Measurements from ENCODE around the gene CRYAB. TPM values are rescaled to one million over a fixed set of nuclear protein-coding genes. Genes with fewer than 3 reads are reported as not detected.

Gene CRYAB
- polyA plus RNA-seq, 3 donors, result 100 to 770 (median 580) TPM

- H3K27ac ChIP-seq (ENCODE audit: low read depth, low read length), result no peak overlapping the region
- WGBS, 3 donors, result 75 to 93% (median 90%) methylated on average over 1 of the region's 1 CpG
These were observed 41.5 kb downstream of the CRYAB start for GRCh38 chr11:111870113-111870512.

GRCh38 chr11:111860257-111860656, 51.3 kb downstream of the CRYAB start:
- no peak overlapping the region for H3K27ac ChIP-seq (ENCODE audit: low read depth, low read length)
- 76 to 95% (median 95%) methylated on average over 3 of the region's 3 CpGs for WGBS, 3 donors

Other genes starting within 250 kb of the CRYAB start
- 10 to 100 TPM; 12.1 to 75.3 (median 18.8) TPM for gene PPP2R1B, start 145.4 kb downstream of the CRYAB start, polyA plus RNA-seq
- 10 to 100 TPM; 13.2 to 39.5 (median 18.9) TPM for gene ALG9, start 40.2 kb downstream of the CRYAB start, polyA plus RNA-seq
- 1 to 10 TPM in 2 of 3 donors, under 1 TPM in 1; 0.89 to 1.8 (median 1.5) TPM for gene FDXACB1, start 32.6 kb downstream of the CRYAB start, polyA plus RNA-seq
- 10 to 100 TPM; 21.3 to 37.8 (median 29.8) TPM for gene CFAP68, start 32.2 kb downstream of the CRYAB start, polyA plus RNA-seq
- 10 to 100 TPM in 2 of 3 donors, 1 to 10 TPM in 1; 2.0 to 32.5 (median 15.6) TPM for gene HSPB2, start 964 bp upstream of the CRYAB start, polyA plus RNA-seq
- 10 to 100 TPM in 1 of 3 donors, 1 to 10 TPM in 2; 2.7 to 22.0 (median 4.4) TPM for gene C11orf52, start 7.1 kb upstream of the CRYAB start, polyA plus RNA-seq
- gene DIXDC1, start 25.6 kb upstream of the CRYAB start, polyA plus RNA-seq, result 10 to 100 TPM in 2 of 3 donors, 1 to 10 TPM in 1; 4.9 to 45.3 (median 24.4) TPM
- gene DLAT, start 113.6 kb upstream of the CRYAB start, polyA plus RNA-seq, result 10 to 100 TPM; 12.4 to 67.8 (median 29.4) TPM
- gene PIH1D2, start 162.2 kb upstream of the CRYAB start, polyA plus RNA-seq, result 1 to 10 TPM in 1 of 3 donors, under 1 TPM in 2; 0.76 to 1.3 (median 0.86) TPM
- 10 to 100 TPM; 11.9 to 12.8 (median 11.9) TPM for gene NKAPD1, start 162.5 kb upstream of the CRYAB start, polyA plus RNA-seq
- gene TIMM8B, start 175.0 kb upstream of the CRYAB start, polyA plus RNA-seq, result 100 to 1,000 TPM in 2 of 3 donors, 10 to 100 TPM in 1; 45.3 to 118 (median 118) TPM
- 100 to 1,000 TPM in 2 of 3 donors, 10 to 100 TPM in 1; 62.5 to 170 (median 133) TPM for gene SDHD, start 175.1 kb upstream of the CRYAB start, polyA plus RNA-seq

Measured in adipose tissue (tissue), 3 donors.